Heart left ventricle (tissue), 16 donors: Measurements from ENCODE around the gene CEBPA. TPM values are rescaled to one million over a fixed set of nuclear protein-coding genes. Genes with fewer than 3 reads are reported as not detected.
"Not testable (repeated sequence)": the region's sequence is repeated elsewhere in the genome, so short reads cannot be mapped to it uniquely, and the experiment has no call there.

Source experiments
- ATAC-seq, 4 donors: fragments of 200-7000 bp; cut with Tn5 transposase; one replicate each; pipeline ENCODE4 v1.9.1; 2020 to 2022; ENCODE audit warnings: moderate library complexity in 4 of 4, mild to moderate bottlenecking in 3 of 4, moderate number of reproducible peaks in 1 of 4
- DNase-seq, 5 donors: peaks; one replicate each; pipeline ENCODE4 v3.0.0-alpha.2; 2020
- H3K27ac ChIP-seq, 12 donors: fragments of 200-600 bp; sonication (generic) in 4 of 12; one replicate each; pipeline versions ENCODE4 v1.5.0 to v1.8.0; 2016 to 2022; ENCODE audit warnings: mild to moderate bottlenecking in 2 of 12
- H3K27me3 ChIP-seq, 9 donors: fragments of 200-600 bp; sonication (generic) in 2 of 9; one replicate each; pipeline versions ENCODE4 v1.5.1 to v1.8.0; 2016 to 2022; ENCODE audit warnings: mild to moderate bottlenecking in 3 of 9
- H3K36me3 ChIP-seq, 9 donors: fragments of 200-600 bp; sonication (generic) in 2 of 9; one replicate each; pipeline versions ENCODE4 v1.5.0 to v1.8.0; 2018 to 2022; ENCODE audit warnings: mild to moderate bottlenecking in 2 of 9
- H3K4me1 ChIP-seq, 12 donors: fragments of 200-600 bp; sonication (generic) in 4 of 12; one replicate each; pipeline versions ENCODE4 v1.5.0 to v1.8.0; 2016 to 2022; ENCODE audit warnings: mild to moderate bottlenecking in 3 of 12
- H3K4me3 ChIP-seq, 12 donors: fragments of 200-600 bp; sonication (generic) in 4 of 12; one replicate each; pipeline versions ENCODE4 v1.5.0 to v1.8.0; 2017 to 2022; ENCODE audit warnings: mild to moderate bottlenecking in 9 of 12, moderate library complexity in 4 of 12
- H3K9me3 ChIP-seq, 12 donors: fragments of 200-600 bp; sonication (generic) in 4 of 12; one replicate each; pipeline versions ENCODE4 v1.5.0 to v1.8.0; 2016 to 2022; ENCODE audit warnings: mild to moderate bottlenecking in 1 of 12
- POLR2A ChIP-seq, 2 donors: fragments of 450-650 bp; IDR thresholded peaks; one replicate each; pipeline ENCODE4 v1.6.1; 2017; ENCODE audit warnings: antibody characterized with exemption in 2 of 2, mild to moderate bottlenecking in 2 of 2, moderate library complexity in 2 of 2
- WGBS, 4 donors: extraction: QIAGEN DNeasy Blood & Tissue Kit in 2 of 4; methylation state at CpG; one replicate each; pipeline versions ENCODE4 v1.1.5 to v1.1.7; 2013 to 2018; 5-methylcytosine and 5-hydroxymethylcytosine counted together
- intact Hi-C, 10 donors: fragments of 100-400 bp; cut with DNase I; formaldehyde crosslinking; loops; one replicate each; pipeline versions ENCODE4 v1.11.1 to v1.14.2; 2022
- polyA plus RNA-seq, 2 donors: library from polyadenylated mRNA; stranded (reverse); fragments of 200-250 nt; gene quantifications; one replicate each; pipeline ENCODE4 v1.2.3, GENCODE V29; 2013
- total RNA-seq, 9 donors: library from RNA; depleted of rRNA in 2 of 9; stranded (reverse); fragments of >200 nt in 2 of 9; fragmentation: NEBNext Ultra II Directional in 3 of 9; extraction: Animal tissue kit (Norgen Biotek cat#: 25700) in 3 of 9; gene quantifications; one replicate each; pipeline versions ENCODE4 v1.1.0 to v1.2.4, GENCODE V29; 2016 to 2023
- TF ChIP-seq, protein P1 (sequence below), 12 donors: fragments of 200-600 bp; sonication (generic) in 4 of 12; IDR thresholded peaks; one replicate each; pipeline versions ENCODE4 v1.5.0 to v1.8.0; 2018 to 2022; ENCODE audit warnings: antibody characterized with exemption in 12 of 12, mild to moderate bottlenecking in 5 of 12
- donor health status: ischemic (EF 13 %, LVEDD 7.1; RV severe dilation, severe dysfunction).
- donor health status: healthy with polysubstance abuse.
- donor health status: DM: no; HTN: yes; CAD: no.
- donor health status: DM: no; HTN: no; CAD: no.
- donor health status: ischemic (EF 25% LVEDD 6.9; RV normal size, moderate dysfunction).
- donor health status: ischemic (EF 25% LVEDD 5.7; RV mildly dilated, moderate dysfunction).
- donor health status: healthy.
- donor health status: DM: yes; HTN: yes; CAD: no.
- donor health status: ischemic (EF 35%, LVEDD 5.7; RV mildly dilated, moderate dysfunction).
- donor health status: nonischemic (EF 11% LVEDD 7.7; RV severe dilation, severe dysfunction).
- donor health status: DM: yes; HTN: yes; CAD: no.
- donor health status: PGD.
- donor health status: ischemic (EF 29% LVEDD 5.4; RV normal size, mild dysfunction).
- donor health status: nonischemic (EF 23%, LVEDD 6.1; RV moderate dilation, normal function).

The CEBPA gene
- total and polyA plus RNA-seq, 11 donors = 0.69 to 40.1 (median 2.5) TPM

DNA sequence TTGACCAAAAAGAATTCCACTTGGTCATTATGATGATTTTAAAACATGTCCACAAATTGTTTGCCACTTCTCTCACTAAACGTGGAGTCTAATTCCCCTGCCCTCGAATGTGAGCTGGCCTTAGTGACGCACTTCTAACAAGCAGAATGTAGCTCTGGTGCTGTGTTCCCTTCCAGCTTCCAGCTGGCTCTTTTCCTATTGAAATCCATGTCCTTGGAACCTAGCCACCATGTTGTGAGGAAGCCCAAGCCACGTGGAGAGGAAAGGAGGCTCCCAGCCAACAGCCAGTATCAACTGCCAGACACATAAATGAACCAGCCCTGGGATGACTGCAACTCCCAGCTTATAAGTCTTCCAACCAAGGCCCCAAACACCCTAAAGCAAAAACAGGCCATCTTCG is 23.6 kb upstream of the CEBPA start:
- H3K36me3 ChIP-seq = no peaks in the 10 kb centered on the region
- peak in 2 of 4 donors; percentile 18 to 29 for ATAC-seq
- H3K27ac ChIP-seq = peak overlapping the region in 1 of 12 donors; percentile 17
- intact Hi-C loops = no loop called here
- peaks cover 0 to 21% (median 0%) of the 10 kb centered on the region in 12 donors for H3K4me1 ChIP-seq
- H3K27me3 ChIP-seq = peaks cover 0 to 16% (median 0%) of the 10 kb centered on the region in 9 donors
- H3K9me3 ChIP-seq = peaks cover 0 to 30% (median 11%) of the 10 kb centered on the region in 12 donors
- H3K4me3 ChIP-seq = no peak overlapping the region
- no peak for DNase-seq
- TF ChIP-seq POLR2A (IDR thresholded peaks at IDR 0.05) = no peak
- TF ChIP-seq, protein P1, sequence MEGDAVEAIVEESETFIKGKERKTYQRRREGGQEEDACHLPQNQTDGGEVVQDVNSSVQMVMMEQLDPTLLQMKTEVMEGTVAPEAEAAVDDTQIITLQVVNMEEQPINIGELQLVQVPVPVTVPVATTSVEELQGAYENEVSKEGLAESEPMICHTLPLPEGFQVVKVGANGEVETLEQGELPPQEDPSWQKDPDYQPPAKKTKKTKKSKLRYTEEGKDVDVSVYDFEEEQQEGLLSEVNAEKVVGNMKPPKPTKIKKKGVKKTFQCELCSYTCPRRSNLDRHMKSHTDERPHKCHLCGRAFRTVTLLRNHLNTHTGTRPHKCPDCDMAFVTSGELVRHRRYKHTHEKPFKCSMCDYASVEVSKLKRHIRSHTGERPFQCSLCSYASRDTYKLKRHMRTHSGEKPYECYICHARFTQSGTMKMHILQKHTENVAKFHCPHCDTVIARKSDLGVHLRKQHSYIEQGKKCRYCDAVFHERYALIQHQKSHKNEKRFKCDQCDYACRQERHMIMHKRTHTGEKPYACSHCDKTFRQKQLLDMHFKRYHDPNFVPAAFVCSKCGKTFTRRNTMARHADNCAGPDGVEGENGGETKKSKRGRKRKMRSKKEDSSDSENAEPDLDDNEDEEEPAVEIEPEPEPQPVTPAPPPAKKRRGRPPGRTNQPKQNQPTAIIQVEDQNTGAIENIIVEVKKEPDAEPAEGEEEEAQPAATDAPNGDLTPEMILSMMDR (IDR thresholded peaks at IDR 0.05) = no peak
- WGBS, 4 donors = 47 to 59% (median 54%) methylated on average over 5 of the region's 5 CpGs

DNA sequence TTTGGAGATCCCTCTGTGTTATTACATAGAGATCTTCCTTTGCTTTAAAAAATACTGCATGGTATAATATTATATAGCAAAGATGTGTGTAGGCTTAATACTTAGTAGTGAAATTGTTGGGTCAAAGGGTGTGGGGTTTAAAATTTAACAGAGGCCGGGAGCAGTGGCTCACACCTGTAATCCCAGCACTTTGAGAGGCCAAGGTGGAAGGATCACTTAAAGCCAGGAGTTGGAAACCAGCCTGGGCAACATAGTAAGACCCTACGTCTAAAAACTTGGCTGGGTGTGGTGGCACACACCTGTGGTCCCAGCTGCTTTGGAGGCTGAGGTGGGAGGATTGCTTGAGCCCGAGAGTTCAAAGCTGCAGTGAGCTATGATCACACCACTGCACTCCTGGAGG is 22.3 kb upstream of the CEBPA start:
- no peaks in the 10 kb centered on the region for H3K36me3 ChIP-seq
- ATAC-seq (no peak), DNase-seq (no peak)
- no peak for TF ChIP-seq POLR2A (IDR thresholded peaks at IDR 0.05)
- TF ChIP-seq, protein P1 (IDR thresholded peaks at IDR 0.05) = no peak
- H3K27me3 ChIP-seq = peaks cover 0 to 14% (median 0%) of the 10 kb centered on the region in 9 donors
- no peak overlapping the region for H3K27ac ChIP-seq
- H3K4me1 ChIP-seq = peaks cover 0 to 8% (median 0%) of the 10 kb centered on the region in 12 donors
- H3K9me3 ChIP-seq = peaks cover 0 to 36% (median 11%) of the 10 kb centered on the region in 12 donors
- 75 to 87% (median 81%) methylated on average over 3 of the region's 3 CpGs for WGBS, 4 donors
- intact Hi-C loops = no loop called here
- H3K4me3 ChIP-seq = no peak overlapping the region

DNA sequence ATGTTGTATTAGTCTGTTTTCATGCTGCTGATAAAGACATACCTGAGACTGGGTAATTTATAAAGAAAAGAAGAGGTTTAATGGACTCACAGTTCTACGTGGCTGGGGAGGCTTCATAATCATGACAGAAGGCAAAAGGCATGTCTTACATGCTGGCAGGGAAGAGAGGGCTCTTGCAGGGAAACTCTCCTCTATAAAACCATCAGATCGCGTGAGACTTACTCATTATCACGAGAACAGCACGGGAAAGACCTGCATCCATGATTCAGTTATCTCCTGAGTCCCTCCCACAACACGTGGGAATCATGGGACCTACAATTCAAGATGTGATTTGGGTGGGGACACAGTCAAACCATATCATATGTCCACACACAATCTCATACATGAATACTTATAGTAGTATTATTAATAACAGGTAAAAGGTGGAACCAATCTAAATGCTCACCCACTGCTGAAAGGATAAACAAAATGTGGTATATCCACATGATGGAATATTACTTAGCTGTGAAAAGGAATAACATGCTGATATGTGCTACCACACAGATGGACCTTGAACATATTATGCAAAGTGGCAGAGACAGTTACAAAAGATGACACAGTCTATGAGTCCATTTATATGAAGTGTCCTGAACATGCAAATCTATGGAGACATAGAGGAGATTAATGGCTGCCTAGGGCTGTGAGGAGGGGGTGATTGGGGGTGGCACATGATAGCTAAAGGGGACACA is 20.9 kb upstream of the CEBPA start:
- TF ChIP-seq, protein P1 (IDR thresholded peaks at IDR 0.05) = no peak
- no peak for TF ChIP-seq POLR2A (IDR thresholded peaks at IDR 0.05)
- Histone ChIP-seq H3K27me3 (no peaks in the 10 kb centered on the region), H3K4me3 (no peak overlapping the region), H3K36me3 (no peaks in the 10 kb centered on the region), H3K27ac (no peak overlapping the region), H3K9me3 (peaks cover 0 to 36% (median 11%) of the 10 kb centered on the region in 12 donors), H3K4me1 (no peaks in the 10 kb centered on the region)
- DNase-seq = no peak
- no peak for ATAC-seq
- intact Hi-C loops = no loop called here
- WGBS, 4 donors = 82 to 87% (median 83%) methylated on average over 6 of the region's 6 CpGs

DNA sequence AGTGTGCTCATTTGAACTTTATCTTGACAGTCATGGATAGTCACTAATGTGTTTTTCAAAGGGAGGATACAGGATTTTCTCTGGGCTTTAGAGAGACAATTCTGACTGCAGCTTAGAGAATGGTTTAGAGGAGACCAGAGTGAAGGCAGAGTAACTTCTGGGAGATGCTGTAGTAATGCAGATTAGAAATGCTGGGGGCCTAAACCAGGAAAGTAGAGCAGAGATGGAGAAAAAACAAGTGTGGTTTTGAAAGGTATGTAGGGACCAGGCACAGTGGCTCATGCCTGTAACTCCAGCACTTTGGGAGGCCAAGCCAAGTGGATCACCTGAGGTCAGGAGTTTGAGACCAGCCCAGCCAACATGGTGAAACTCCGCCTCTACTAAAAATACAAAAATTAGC is 18.3 kb upstream of the CEBPA start:
- no peaks in the 10 kb centered on the region for H3K4me1 ChIP-seq
- peaks cover 0 to 6% (median 0%) of the 10 kb centered on the region in 9 donors for H3K27me3 ChIP-seq
- WGBS, 4 donors = 93 to 97% (median 96%) methylated on average over 1 of the region's 1 CpG
- no peak for DNase-seq
- H3K36me3 ChIP-seq = no peaks in the 10 kb centered on the region
- TF ChIP-seq POLR2A (IDR thresholded peaks at IDR 0.05) = no peak
- no peak overlapping the region for H3K27ac ChIP-seq
- intact Hi-C loops = no loop called here
- no peak overlapping the region for H3K4me3 ChIP-seq
- ATAC-seq = no peak
- peaks cover 0 to 25% (median 1%) of the 10 kb centered on the region in 12 donors for H3K9me3 ChIP-seq

DNA sequence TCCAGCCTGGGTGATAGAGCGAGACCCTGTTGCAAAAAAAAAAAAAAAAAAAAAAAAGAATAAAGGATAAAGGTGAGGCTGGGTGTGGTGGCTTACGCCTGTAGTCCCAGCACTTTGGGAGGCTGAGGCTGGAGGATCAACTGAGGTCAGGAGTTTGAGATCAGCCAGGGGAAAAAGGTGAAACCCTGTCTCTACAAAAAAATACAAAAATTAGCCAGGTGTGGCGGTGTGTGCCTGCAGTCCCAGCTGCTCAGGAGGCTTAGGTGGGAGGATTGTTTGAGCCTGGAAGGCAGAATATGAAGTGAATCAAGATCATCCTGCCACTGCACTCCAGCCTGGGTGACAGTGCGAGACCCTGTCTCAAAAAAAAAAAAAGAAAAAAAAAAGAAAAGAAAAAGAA is 15.7 kb upstream of the CEBPA start:
- intact Hi-C loops = not testable (repeated sequence)

More for the DNA sequence above, 15.7 kb upstream of the CEBPA start:
- H3K9me3 ChIP-seq = peaks cover 0 to 22% (median 0%) of the 10 kb centered on the region in 12 donors
- DNase-seq, H3K36me3 ChIP-seq, ATAC-seq, H3K27ac ChIP-seq, H3K4me1 ChIP-seq, H3K4me3 ChIP-seq: not testable (repeated sequence)
- H3K27me3 ChIP-seq = peaks cover 0 to 20% (median 0%) of the 10 kb centered on the region in 9 donors
- WGBS, 4 donors = 85 to 92% (median 89%) methylated on average over 4 of the region's 4 CpGs
